DMS53 treated with DMSO at 0.1 percent for 48 hours (cell line): ENCODE results near the gene KIF16B.
A peak's percentile ranks its signal among the peaks of the same experiment; 100 is the strongest.
"Not testable (repeated sequence)": the region's sequence is repeated elsewhere in the genome, so short reads cannot be mapped to it uniquely, and the experiment has no call there.

Experiments
- DNase-seq: peaks from one replicate; lab custom pipeline; 2025; ENCODE audit not compliant: unreplicated experiment; lab: John Stamatoyannopoulos, UW

Gene KIF16B

GRCh38 chr20:16439540-16439939 is 133.7 kb downstream of the KIF16B start:
- not testable (repeated sequence) for DNase-seq

- no peak for DNase-seq
These were observed 135.1 kb downstream of the KIF16B start for GRCh38 chr20:16438100-16438499.

- no peak for DNase-seq
These were observed 135.8 kb downstream of the KIF16B start for GRCh38 chr20:16437387-16437996.

GRCh38 chr20:16434062-16434664 is 139.1 kb downstream of the KIF16B start:
- peak; percentile 34 for DNase-seq

- DNase-seq = no peak
These were observed 140.0 kb downstream of the KIF16B start for GRCh38 chr20:16433293-16433580.

GRCh38 chr20:16432466-16433292 is 140.6 kb downstream of the KIF16B start:
- no peak for DNase-seq

- DNase-seq = no peak
These were observed 145.1 kb downstream of the KIF16B start for GRCh38 chr20:16428112-16428511.

GRCh38 chr20:16427571-16427970 is 145.7 kb downstream of the KIF16B start:
- DNase-seq = no peak

GRCh38 chr20:16424780-16425179 is 148.5 kb downstream of the KIF16B start:
- DNase-seq = no peak

GRCh38 chr20:16423311-16424212 is 149.7 kb downstream of the KIF16B start:
- DNase-seq = no peak

- DNase-seq = peak; percentile 7
These were observed 154.0 kb downstream of the KIF16B start for GRCh38 chr20:16419138-16419715.

GRCh38 chr20:16418616-16419015 is 154.6 kb downstream of the KIF16B start:
- no peak for DNase-seq

GRCh38 chr20:16417001-16417400 is 156.2 kb downstream of the KIF16B start:
- no peak for DNase-seq

- no peak for DNase-seq
These were observed 157.9 kb downstream of the KIF16B start for GRCh38 chr20:16415071-16416053.

- no peak for DNase-seq
These were observed 160.3 kb downstream of the KIF16B start for GRCh38 chr20:16412906-16413305.

GRCh38 chr20:16411361-16411760 is 161.9 kb downstream of the KIF16B start:
- no peak for DNase-seq

- no peak for DNase-seq
These were observed 162.6 kb downstream of the KIF16B start for GRCh38 chr20:16410626-16411025.

GRCh38 chr20:16408981-16409380 is 164.3 kb downstream of the KIF16B start:
- DNase-seq = no peak

GRCh38 chr20:16407251-16408067 is 165.8 kb downstream of the KIF16B start:
- DNase-seq = no peak
